Neural progenitor cell (in vitro differentiated cells): ENCODE results near the gene SLC17A7. TPM values are rescaled to one million over a fixed set of nuclear protein-coding genes. Genes with fewer than 3 reads are reported as not detected.

ENCODE experiments used
- DNase-seq: peaks from one replicate; pipeline ENCODE4 v3.0.0-alpha.2; 2016; ENCODE audit warnings: low spot score
- H2AFZ ChIP-seq: fragments of 200-600 bp; sonication (generic); replicated peaks from 2 replicates; pipeline ENCODE4 v1.6.1; 2016; ENCODE audit warnings: antibody characterized with exemption
- H3F3A ChIP-seq: fragments of 200-600 bp; sonication (generic); 2 replicates; pipeline ENCODE4 v1.6.1; 2016; ENCODE audit warnings: antibody characterized with exemption, low read depth
- H3K27ac ChIP-seq: fragments of 200-600 bp; sonication (generic); 2 replicates; pipeline ENCODE4 v1.5.1; 2016; ENCODE audit warnings: mild to moderate bottlenecking
- H3K27me3 ChIP-seq: fragments of 200-600 bp; sonication (generic); 2 replicates; pipeline ENCODE4 v1.6.1; 2016; ENCODE audit warnings: mild to moderate bottlenecking, moderate library complexity
- H3K36me3 ChIP-seq: fragments of 200-600 bp; sonication (generic); 2 replicates; pipeline ENCODE4 v1.5.1; 2016
- H3K4me1 ChIP-seq: fragments of 200-600 bp; sonication (generic); 2 replicates; pipeline ENCODE4 v1.6.1; 2016; ENCODE audit warnings: mixed run types
- H3K4me2 ChIP-seq: fragments of 200-600 bp; sonication (generic); 2 replicates; pipeline ENCODE4 v1.6.1; 2016
- H3K4me3 ChIP-seq: fragments of 200-600 bp; sonication (generic); 2 replicates; pipeline ENCODE4 v1.5.1; 2016
- H3K79me2 ChIP-seq: fragments of 200-600 bp; sonication (generic); 2 replicates; pipeline ENCODE4 v1.6.1; 2016; ENCODE audit warnings: low read depth
- H3K9ac ChIP-seq: fragments of 200-600 bp; sonication (generic); 2 replicates; pipeline ENCODE4 v1.6.1; 2016
- H3K9me3 ChIP-seq: fragments of 200-600 bp; sonication (generic); 2 replicates; pipeline ENCODE4 v1.5.1; 2016; ENCODE audit warnings: low read depth
- H4K20me1 ChIP-seq: fragments of 200-600 bp; sonication (generic); 2 replicates; pipeline ENCODE4 v1.6.1; 2016; ENCODE audit warnings: low read depth
- H3K27ac Mint-ChIP-seq: 3 replicates; pipeline ENCODE4 v1.8.0; 2021; ENCODE audit warnings: mixed read lengths
- H3K27me3 Mint-ChIP-seq: 2 replicates; pipeline ENCODE4 v1.8.0; 2022; ENCODE audit warnings: low read depth, mild to moderate bottlenecking, inconsistent platforms, moderate library complexity, mixed read lengths; ENCODE audit not compliant: insufficient read depth
- H3K36me3 Mint-ChIP-seq: 3 replicates; pipeline ENCODE4 v1.8.0; 2021; ENCODE audit warnings: mixed read lengths
- H3K4me1 Mint-ChIP-seq: 3 replicates; pipeline ENCODE4 v1.8.0; 2021; ENCODE audit warnings: mixed read lengths
- H3K4me3 Mint-ChIP-seq: 3 replicates; pipeline ENCODE4 v1.8.0; 2021; ENCODE audit warnings: mild to moderate bottlenecking, moderate library complexity, mixed read lengths
- H3K9me3 Mint-ChIP-seq: 3 replicates; pipeline ENCODE4 v1.8.0; 2020; ENCODE audit warnings: mixed read lengths
- EZH2 ChIP-seq: fragments of 200-600 bp; sonication (generic); IDR thresholded peaks from 2 replicates; pipeline ENCODE4 v1.6.1; 2017; ENCODE audit warnings: antibody characterized with exemption, mild to moderate bottlenecking, moderate library complexity
- EZH2phosphoT487 ChIP-seq: fragments of 200-600 bp; sonication (generic); IDR thresholded peaks from 2 replicates; pipeline ENCODE4 v1.6.1; 2017; ENCODE audit warnings: antibody characterized with exemption
- total RNA-seq: library from RNA; depleted of rRNA; stranded (reverse); fragments of >200 nt; gene quantifications from 2 replicates; pipeline ENCODE4 v1.2.3, GENCODE V29; 2015; ENCODE audit warnings: low replicate concordance
- TF ChIP-seq, protein P1 (sequence below): fragments of 200-600 bp; sonication (generic); IDR thresholded peaks from 2 replicates; pipeline ENCODE4 v1.5.1; 2017; ENCODE audit warnings: antibody characterized with exemption, mild to moderate bottlenecking

Gene SLC17A7
- total RNA-seq, 1 donor from 2014 or later: 1.4 TPM

DNA sequence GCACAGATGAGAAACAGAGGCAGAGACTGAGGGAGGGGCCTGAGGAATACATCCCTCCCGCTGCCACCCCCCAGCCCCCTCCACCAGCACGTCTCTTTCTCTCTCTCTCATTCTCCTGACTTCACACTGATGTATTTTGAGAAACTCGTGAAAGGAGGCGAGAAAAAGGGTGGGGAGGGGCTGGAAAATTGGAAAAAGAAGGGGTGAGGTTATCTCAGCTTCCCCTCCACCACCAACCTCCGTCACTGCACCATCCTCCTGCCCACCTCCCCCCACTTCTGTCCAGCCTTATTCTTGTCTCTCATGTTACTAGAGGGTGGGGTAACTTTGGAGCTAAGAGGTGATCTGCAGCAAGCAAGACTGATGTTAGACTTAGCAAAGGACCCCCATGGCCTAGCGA is 1.5 kb downstream of the SLC17A7 start:
- H3K4me3 Mint-ChIP-seq: peak overlapping the region; percentile 80
- peaks cover 25% of the 10 kb centered on the region for H3K4me1 Mint-ChIP-seq

DNA sequence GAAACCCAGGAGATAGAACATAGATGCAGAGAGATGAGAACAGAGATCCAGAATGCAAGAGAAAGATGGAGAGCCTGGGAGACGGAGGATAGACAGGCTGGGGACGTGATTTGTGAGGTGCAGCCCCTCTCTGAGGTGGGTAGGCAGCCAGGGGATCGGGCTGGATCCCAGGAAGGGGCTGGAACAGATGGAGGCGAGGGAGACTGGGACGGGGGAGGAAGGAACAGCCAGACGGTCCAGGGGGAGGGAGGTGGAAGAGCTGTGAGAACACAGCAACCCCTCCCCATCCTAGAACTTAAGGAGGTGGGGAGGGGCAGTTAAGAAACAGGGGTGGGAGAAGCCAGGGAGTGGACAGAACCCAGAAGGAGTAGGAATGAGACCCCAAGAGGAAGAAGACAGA is 3.1 kb downstream of the SLC17A7 start:
- H3K4me1 ChIP-seq: peaks cover 8% of the 10 kb centered on the region
- H3K27me3 ChIP-seq: peaks cover 94% of the 10 kb centered on the region
- H3K27ac ChIP-seq: no peak overlapping the region
- Mint-ChIP-seq H3K27me3 (peaks cover 76% of the 10 kb centered on the region), H3K27ac (no peak overlapping the region), H3K9me3 (peaks cover 2% of the 10 kb centered on the region), H3K4me3 (no peak overlapping the region), H3K36me3 (peaks cover 2% of the 10 kb centered on the region), H3K4me1 (peaks cover 25% of the 10 kb centered on the region)
- no peak for DNase-seq
- H3F3A ChIP-seq: peaks cover 44% of the 10 kb centered on the region
- no peaks in the 10 kb centered on the region for H3K79me2 ChIP-seq
- no peak overlapping the region for H2AFZ ChIP-seq
- H3K36me3 ChIP-seq: no peaks in the 10 kb centered on the region
- no peak overlapping the region for H3K4me3 ChIP-seq
- H4K20me1 ChIP-seq: peaks cover 6% of the 10 kb centered on the region
- H3K9me3 ChIP-seq: no peaks in the 10 kb centered on the region
- no peak overlapping the region for H3K9ac ChIP-seq
- H3K4me2 ChIP-seq: no peak overlapping the region
- TF ChIP-seq EZH2 (no peak), EZH2phosphoT487 (no peak)
- TF ChIP-seq, protein P1, sequence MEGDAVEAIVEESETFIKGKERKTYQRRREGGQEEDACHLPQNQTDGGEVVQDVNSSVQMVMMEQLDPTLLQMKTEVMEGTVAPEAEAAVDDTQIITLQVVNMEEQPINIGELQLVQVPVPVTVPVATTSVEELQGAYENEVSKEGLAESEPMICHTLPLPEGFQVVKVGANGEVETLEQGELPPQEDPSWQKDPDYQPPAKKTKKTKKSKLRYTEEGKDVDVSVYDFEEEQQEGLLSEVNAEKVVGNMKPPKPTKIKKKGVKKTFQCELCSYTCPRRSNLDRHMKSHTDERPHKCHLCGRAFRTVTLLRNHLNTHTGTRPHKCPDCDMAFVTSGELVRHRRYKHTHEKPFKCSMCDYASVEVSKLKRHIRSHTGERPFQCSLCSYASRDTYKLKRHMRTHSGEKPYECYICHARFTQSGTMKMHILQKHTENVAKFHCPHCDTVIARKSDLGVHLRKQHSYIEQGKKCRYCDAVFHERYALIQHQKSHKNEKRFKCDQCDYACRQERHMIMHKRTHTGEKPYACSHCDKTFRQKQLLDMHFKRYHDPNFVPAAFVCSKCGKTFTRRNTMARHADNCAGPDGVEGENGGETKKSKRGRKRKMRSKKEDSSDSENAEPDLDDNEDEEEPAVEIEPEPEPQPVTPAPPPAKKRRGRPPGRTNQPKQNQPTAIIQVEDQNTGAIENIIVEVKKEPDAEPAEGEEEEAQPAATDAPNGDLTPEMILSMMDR: no peak

More for the DNA sequence above, 1.5 kb downstream of the SLC17A7 start:
- H3K9me3 Mint-ChIP-seq: no peaks in the 10 kb centered on the region
- Histone ChIP-seq H3K4me3 (no peak overlapping the region), H3K4me1 (peaks cover 8% of the 10 kb centered on the region), H4K20me1 (peaks cover 6% of the 10 kb centered on the region), H3K9ac (no peak overlapping the region), H3K79me2 (no peaks in the 10 kb centered on the region), H2AFZ (no peak overlapping the region), H3K9me3 (no peaks in the 10 kb centered on the region), H3K27me3 (peaks cover 78% of the 10 kb centered on the region), H3K36me3 (no peaks in the 10 kb centered on the region), H3K27ac (no peak overlapping the region), H3F3A (peaks cover 48% of the 10 kb centered on the region), H3K4me2 (no peak overlapping the region)
- H3K27me3 Mint-ChIP-seq: peaks cover 72% of the 10 kb centered on the region
- no peak for DNase-seq
- H3K27ac Mint-ChIP-seq: no peak overlapping the region
- no peaks in the 10 kb centered on the region for H3K36me3 Mint-ChIP-seq
- TF ChIP-seq EZH2phosphoT487: no peak
- no peak for TF ChIP-seq EZH2

DNA sequence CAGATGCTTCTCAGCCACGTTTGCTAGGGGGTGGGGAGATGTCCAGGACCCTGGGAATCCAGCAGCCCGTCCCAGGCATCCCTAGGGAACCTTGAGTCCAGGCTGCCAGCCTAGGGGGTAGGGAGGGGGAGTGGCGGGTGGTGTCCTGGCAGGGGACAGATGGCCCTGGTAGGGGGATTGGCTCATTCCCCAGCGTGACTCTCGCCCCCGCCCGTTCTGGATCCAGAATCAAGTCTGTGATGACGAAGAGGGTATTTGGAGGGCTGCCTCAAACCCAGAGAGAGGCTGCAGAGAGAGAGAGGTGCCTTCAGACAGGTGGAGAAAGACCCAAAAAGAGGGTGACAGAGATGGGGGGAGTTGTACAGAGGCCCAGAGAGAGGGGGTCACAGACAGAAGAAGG is 4.1 kb downstream of the SLC17A7 start:
- Mint-ChIP-seq H3K9me3 (peaks cover 3% of the 10 kb centered on the region), H3K4me1 (peaks cover 23% of the 10 kb centered on the region), H3K36me3 (peaks cover 2% of the 10 kb centered on the region), H3K27ac (no peak overlapping the region), H3K27me3 (peaks cover 78% of the 10 kb centered on the region), H3K4me3 (no peak overlapping the region)
- TF ChIP-seq EZH2phosphoT487 (no peak), EZH2 (peak; percentile 7)
- TF ChIP-seq, protein P1: no peak
- no peaks in the 10 kb centered on the region for H3K79me2 ChIP-seq
- peaks cover 12% of the 10 kb centered on the region for H3K4me1 ChIP-seq
- no peak overlapping the region for H3K4me2 ChIP-seq
- H3F3A ChIP-seq: peaks cover 44% of the 10 kb centered on the region
- no peak overlapping the region for H3K27ac ChIP-seq
- no peak for DNase-seq
- peaks cover 100% of the 10 kb centered on the region for H3K27me3 ChIP-seq
- no peaks in the 10 kb centered on the region for H3K36me3 ChIP-seq
- H4K20me1 ChIP-seq: peaks cover 6% of the 10 kb centered on the region
- H3K9ac ChIP-seq: no peak overlapping the region
- no peak overlapping the region for H2AFZ ChIP-seq
- H3K9me3 ChIP-seq: no peaks in the 10 kb centered on the region
- H3K4me3 ChIP-seq: no peak overlapping the region

DNA sequence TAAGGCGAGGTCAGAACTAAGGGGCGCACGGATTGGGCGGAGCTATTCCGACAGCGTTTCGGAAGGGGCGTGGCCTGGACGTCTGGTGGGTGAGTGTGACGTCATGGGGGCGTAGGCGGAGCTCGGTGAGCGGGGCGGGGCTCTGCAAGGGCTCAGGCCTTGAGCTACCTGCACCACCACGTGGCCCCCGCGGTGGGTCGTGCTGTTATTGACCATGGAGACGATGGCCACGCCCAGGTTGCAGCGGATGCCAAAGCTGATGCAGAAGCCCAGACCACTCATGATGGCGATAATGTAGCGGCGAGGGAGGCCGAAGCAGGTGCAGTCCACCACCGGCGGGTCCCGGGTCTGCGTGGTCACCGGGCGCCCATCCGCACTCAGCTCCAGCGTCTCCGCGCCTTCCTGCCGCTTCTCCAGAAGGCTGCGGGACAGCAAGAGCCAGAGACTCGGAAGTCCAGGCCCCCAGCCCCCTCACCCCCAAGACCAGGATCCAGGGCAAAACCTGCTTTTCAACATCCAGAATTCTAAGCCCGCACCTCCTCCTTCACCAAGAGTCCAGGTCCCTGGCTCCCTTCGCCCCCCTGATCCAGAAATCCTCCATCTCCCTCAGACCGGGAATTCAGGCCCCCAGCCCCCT is 4.8 kb downstream of the SLC17A7 start:
- no peak overlapping the region for H3K4me2 ChIP-seq
- H3K27ac ChIP-seq: no peak overlapping the region
- Mint-ChIP-seq H3K9me3 (peaks cover 5% of the 10 kb centered on the region), H3K4me3 (peak overlapping the region; percentile 58), H3K4me1 (peaks cover 18% of the 10 kb centered on the region), H3K36me3 (peaks cover 2% of the 10 kb centered on the region), H3K27me3 (peaks cover 76% of the 10 kb centered on the region), H3K27ac (no peak overlapping the region)
- H3K4me3 ChIP-seq: no peak overlapping the region
- H3K27me3 ChIP-seq: peaks cover 100% of the 10 kb centered on the region
- H3K9me3 ChIP-seq: no peaks in the 10 kb centered on the region
- no peak overlapping the region for H3K9ac ChIP-seq
- no peaks in the 10 kb centered on the region for H3K36me3 ChIP-seq
- H3F3A ChIP-seq: peaks cover 44% of the 10 kb centered on the region
- peaks cover 9% of the 10 kb centered on the region for H3K4me1 ChIP-seq
- H3K79me2 ChIP-seq: no peaks in the 10 kb centered on the region
- TF ChIP-seq, protein P1: no peak
- TF ChIP-seq EZH2phosphoT487 (peak; percentile 25), EZH2 (peak; percentile 17)
- peaks cover 6% of the 10 kb centered on the region for H4K20me1 ChIP-seq
- DNase-seq: peak; percentile 91
- no peak overlapping the region for H2AFZ ChIP-seq
